Right ventricle myocardium superior (tissue), 1 donor: ENCODE measurements around the gene UST. TPM values are rescaled to one million over a fixed set of nuclear protein-coding genes. Genes with fewer than 3 reads are reported as not detected.
A peak's percentile ranks its signal among the peaks of the same experiment; 100 is the strongest.

Source experiments
- ATAC-seq: fragments of 200-7000 bp; cut with Tn5 transposase; one replicate; pipeline ENCODE4 v1.9.1; 2020; ENCODE audit warnings: mild to moderate bottlenecking; ENCODE audit not compliant: poor library complexity
- DNase-seq: peaks from one replicate; pipeline ENCODE4 v3.0.0-alpha.2; 2020
- intact Hi-C: fragments of 100-400 bp; cut with DNase I; formaldehyde crosslinking; loops from one replicate; pipeline ENCODE4 v1.11.2; 2022
- total RNA-seq: library from RNA; stranded (reverse); fragmentation: NEBNext Ultra II Directional; extraction: Animal tissue kit (Norgen Biotek cat#: 25700); gene quantifications from one replicate; pipeline ENCODE4 v1.2.1, GENCODE V29; 2021
- donor health status: DM: no; HTN: yes; CAD: no; lungs with severe emphysema.

UST gene
- total RNA-seq, 1 donor from 2014 or later, result 3.9 TPM

GRCh38 chr6:149064001-149064659 lies 317.3 kb downstream of the UST start:
- ATAC-seq, result no peak
- intact Hi-C loops, result no loop called here
- no peak for DNase-seq

DNA sequence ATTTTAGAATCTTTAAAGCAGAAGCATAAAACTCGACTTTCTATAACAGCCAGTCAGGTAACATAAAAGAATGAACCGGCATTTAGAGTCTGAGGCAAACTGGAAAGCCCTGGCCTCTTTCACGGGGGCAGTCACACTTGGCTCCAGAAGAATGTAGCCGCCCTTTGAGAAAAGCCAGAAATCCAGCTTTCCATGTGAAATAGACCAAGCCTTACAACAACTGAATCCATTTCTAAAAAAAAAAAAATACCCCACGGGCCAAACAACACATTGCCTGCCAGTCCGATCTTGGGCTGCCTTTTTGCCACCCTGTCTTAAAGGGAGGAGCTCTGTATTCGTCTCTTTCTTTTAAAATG lies 317.8 kb downstream of the UST start:
- DNase-seq, result no peak
- intact Hi-C loops, result no loop called here
- no peak for ATAC-seq

DNA sequence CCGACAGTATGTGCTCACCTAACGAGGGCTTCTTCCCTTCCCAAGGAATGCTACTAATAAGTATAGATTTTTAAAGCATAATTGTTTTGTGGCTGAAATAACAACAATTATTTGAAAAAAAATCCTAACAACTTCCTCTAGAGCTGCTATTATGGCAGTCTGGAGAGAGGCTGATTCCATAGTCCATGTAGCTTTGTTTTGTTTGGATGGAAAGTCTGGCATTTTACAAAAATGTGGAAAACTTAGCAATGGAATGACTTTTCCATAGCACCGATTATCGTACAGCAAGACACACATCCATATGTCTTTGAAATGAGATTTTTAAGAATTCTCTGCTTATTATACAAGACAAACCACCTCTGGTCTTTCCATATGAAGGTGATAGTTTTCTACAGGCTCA lies 318.3 kb downstream of the UST start:
- intact Hi-C loops, result no loop called here
- no peak for ATAC-seq
- no peak for DNase-seq

DNA sequence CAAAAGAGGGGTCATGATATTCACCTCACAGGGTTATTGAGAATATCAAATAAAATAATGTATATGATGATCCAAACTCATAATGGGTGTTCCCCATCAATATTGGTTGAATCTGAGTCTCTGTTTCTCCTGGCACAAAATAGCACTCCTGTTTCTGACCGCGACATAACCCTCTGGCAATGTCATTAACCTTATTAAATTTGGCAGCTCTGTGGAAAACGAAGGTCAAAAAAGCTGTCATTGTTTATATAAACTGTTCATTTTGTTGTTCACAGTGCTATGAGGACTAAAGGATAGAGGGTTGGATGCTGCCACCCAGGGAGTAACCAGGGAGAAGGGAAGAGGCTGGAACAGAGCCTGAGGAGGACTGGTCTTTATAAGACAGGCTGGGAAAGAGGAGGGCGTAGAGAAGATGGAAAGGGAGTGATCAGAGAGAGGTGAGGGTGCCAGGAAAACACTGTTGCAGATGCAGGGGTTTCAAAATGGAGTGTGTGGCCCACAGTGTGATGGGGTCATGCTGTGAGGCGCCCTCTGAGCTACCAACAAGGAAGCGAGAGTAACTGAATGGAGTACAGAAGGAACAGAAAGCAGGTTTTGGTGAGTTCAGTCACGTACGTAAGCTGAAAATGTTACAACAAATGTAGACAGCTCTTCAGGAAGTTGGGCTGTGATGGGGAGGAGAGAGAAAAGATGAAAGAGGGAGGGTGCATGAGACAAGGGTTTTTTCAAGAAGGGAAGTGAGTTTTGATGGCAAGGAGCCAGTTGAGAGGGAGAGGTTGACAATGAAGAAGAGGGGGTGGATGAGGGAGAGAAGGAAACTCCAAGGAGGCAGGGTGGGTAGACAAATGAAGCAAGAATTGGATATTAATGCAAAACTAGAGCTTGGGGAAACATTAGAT lies 319.1 kb downstream of the UST start:
- ATAC-seq (peak; percentile 23), DNase-seq (no peak)
- intact Hi-C loops, result no loop called here

DNA sequence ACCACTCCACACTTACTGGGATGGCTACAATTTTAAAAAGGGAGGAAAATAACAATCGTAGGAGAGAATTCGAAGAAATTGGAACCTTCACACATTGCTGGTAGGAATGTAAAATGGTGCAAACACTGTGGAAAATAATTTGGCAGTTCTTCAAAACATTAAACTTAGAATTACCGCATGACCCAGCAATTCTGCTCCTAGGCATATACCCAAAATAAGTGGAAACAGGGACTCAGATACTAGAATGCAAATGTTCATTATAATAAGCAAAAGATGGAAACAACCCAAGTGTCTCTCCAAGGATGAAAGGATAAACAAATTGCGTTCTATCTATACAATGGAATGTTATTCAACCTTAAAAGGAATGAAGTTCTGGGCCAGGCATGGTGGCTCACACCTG lies 325.2 kb downstream of the UST start:
- intact Hi-C loops, result no loop called here
- DNase-seq (no peak), ATAC-seq (no peak)

DNA sequence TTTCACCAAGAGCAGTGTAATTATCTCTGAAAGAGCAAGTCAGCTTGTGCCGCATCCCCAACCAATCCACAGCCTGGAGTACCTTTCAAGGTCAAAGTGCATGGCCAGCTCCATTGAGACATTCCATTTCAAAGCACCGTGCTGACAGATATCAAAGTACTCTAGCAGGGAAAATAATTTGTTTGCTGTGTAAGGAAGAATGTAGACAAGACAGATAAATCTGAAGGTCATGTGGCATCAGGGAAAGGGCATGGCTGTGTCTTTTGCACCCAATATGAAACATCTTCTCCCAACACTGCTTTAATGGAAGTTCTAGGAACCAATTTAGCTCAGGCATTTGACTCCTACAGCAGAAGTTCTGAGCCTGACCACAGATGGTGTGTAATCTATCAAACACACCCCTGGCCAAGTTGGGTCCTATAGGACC lies 328.0 kb downstream of the UST start:
- ATAC-seq (no peak), DNase-seq (no peak)
- intact Hi-C loops, result no loop called here

GRCh38 chr6:149075616-149076354 lies 329.0 kb downstream of the UST start:
- DNase-seq (no peak), ATAC-seq (no peak)
- intact Hi-C loops, result no loop called here

DNA sequence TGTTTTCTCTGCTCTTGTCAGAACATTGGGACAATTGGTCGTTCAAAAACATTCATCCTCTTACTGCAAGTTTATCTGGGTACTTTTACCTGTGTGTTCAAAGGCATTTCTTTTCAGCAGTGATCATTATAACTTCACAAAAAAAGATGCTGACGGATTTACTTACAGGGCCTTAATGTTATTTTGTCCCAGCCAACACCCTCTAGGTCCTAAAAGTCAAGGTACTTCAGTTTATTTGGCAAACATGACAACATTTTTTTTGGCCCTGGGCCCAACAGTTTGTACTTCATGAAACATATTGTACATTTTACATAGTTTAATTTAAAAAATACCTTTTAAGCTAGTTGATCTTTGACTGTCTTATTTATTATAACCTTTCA lies 329.5 kb downstream of the UST start:
- intact Hi-C loops, result no loop called here
- ATAC-seq (no peak), DNase-seq (no peak)

GRCh38 chr6:149077208-149077607 lies 330.4 kb downstream of the UST start:
- intact Hi-C loops, result no loop called here
- DNase-seq (no peak), ATAC-seq (no peak)

DNA sequence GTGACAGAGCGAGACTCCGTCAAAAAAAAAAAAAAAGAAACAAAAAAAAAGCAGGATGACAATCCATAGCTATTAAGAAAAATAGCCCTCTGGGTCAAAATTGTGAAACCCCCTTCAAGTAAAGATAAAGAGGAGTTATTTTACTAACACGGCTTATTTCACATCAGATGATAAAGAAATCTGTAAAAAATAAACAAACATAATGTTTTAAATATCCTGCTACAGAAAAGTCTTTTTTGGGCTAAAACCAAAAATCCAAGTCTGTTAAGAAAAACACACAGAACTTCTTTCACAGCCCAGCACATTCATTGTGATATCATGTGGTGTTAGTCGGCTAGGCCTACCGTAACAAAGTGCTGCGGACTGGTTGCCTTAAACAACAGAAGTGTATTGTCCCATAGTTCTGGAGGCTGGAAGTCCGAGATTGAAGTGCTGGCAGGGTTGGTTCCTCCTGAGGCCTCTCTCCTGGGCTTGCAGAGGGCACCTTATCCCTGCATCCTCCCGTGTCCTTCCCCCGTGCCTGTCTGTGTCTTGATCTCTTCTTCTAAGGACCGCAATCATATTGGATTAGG lies 331.5 kb downstream of the UST start:
- no peak for DNase-seq
- intact Hi-C loops, result no loop called here
- ATAC-seq, result no peak

DNA sequence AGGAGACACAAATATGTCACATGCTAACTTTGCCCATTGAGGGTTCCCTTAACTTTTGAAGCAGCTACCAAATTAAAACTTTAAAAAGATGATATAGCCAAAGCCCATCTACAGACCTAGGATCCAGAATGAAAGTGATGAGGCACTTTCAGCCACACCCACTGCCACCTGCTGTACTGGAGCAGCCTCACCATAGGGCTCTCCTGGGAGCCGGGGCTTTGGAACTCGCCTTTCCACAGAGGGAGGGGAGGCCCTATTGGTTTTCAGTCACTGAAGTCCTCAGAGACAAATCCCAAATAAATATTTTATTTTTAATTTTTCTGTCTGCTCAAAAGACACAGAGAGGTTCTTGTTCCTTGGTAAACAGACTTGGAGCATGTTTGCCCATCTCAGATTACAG lies 332.6 kb downstream of the UST start:
- intact Hi-C loops, result no loop called here
- DNase-seq (peak; percentile 42), ATAC-seq (peak; percentile 26)

GRCh38 chr6:149079911-149080491 lies 333.2 kb downstream of the UST start:
- ATAC-seq (peak; percentile 94), DNase-seq (peak; percentile 80)
- intact Hi-C loops, result loop anchor here (5.0 to 10.0 kb wide), 2 partner anchors 352 to 435 kb away; no protein-coding TSS in a partner anchor

DNA sequence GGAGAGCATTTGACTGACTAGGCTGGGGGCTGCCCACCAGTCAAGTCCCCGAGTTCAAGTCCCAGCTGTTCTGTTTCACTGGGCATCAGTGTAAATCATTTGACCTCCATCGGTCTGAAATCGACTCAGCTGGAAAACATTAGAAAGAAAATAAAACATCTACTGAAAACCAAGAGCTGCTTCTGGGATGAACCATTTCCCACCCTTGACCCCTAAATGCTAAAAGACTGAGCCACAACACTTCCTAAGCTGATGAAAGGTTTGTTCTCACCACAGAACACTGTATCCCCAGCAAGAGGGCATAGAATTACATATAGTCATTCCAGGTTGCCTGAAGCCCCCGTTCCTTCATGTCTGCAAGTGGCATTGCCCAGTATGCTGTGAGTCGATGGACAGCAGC lies 333.7 kb downstream of the UST start:
- intact Hi-C loops, result loop anchor here (5.0 to 10.0 kb wide), 2 partner anchors 352 to 434 kb away; no protein-coding TSS in a partner anchor
- ATAC-seq (no peak), DNase-seq (no peak)

GRCh38 chr6:149081281-149081680 lies 334.5 kb downstream of the UST start:
- no peak for DNase-seq

DNA sequence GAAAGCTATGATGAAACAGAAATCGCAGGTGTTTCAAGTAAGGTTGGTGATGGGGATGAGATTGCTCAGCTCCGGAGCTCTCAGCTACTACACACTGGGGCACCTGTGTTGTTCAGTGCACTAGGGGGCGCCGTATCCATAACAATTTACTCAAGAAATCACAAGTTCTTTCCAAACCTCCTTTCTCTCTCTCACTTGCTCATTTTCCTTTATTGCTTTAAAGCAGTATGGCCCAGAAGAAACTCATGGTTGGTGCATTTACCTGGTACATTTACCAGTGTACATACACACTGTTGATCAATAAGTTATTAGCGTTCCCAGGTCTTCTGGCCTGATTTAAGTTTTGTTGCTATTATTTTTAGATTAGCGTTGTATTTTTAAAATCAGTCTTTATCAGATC lies 335.5 kb downstream of the UST start:
- intact Hi-C loops, result loop anchor here (5.0 to 10.0 kb wide), 2 partner anchors 350 to 432 kb away; no protein-coding TSS in a partner anchor
- DNase-seq (peak; percentile 85), ATAC-seq (peak; percentile 73)

More at GRCh38 chr6:149081281-149081680, 334.5 kb downstream of the UST start:
- ATAC-seq, result no peak
- intact Hi-C loops, result loop anchor here (5.0 to 10.0 kb wide), 2 partner anchors 351 to 434 kb away; no protein-coding TSS in a partner anchor

DNA sequence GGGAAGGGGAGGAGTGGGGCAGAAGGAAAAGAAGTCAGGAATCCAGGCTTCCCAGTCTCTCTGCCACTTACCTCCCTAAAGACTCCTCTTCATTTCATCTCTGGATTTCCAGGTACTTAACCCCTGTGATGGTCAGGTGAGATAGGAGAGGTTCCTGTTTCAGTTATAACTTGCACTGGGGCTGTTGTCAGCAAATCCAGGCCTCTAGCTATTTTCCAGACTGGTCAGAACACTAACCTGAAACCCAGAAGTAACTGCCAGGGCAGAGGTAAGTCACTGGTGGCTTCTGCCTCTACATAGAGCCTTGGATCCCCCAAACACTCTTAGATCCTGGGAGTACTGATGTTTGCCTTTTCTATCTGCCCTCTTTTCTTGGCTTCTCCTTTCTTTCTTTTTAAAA lies 337.2 kb downstream of the UST start:
- intact Hi-C loops, result loop anchor here (5.0 to 10.0 kb wide), 2 partner anchors 348 to 431 kb away; no protein-coding TSS in a partner anchor
- ATAC-seq (no peak), DNase-seq (no peak)

- ATAC-seq (no peak), DNase-seq (no peak)
- intact Hi-C loops, result loop anchor here (5.0 to 10.0 kb wide), 2 partner anchors 347 to 430 kb away; no protein-coding TSS in a partner anchor
Measured at GRCh38 chr6:149084808-149085556, 338.2 kb downstream of the UST start.

- no peak for ATAC-seq
- intact Hi-C loops, result loop anchor here (10.0 kb wide), 1 partner anchor 429 kb away; no protein-coding TSS in a partner anchor
- DNase-seq, result no peak
Measured at GRCh38 chr6:149085557-149085938, 338.7 kb downstream of the UST start.
